DND-41 (cell line): ENCODE measurements around the gene CDK9.

Source experiments
- EZH2 ChIP-seq: IDR thresholded peaks from 3 replicates; pipeline ENCODE4 v1.6.1; 2012; ENCODE audit warnings: borderline replicate concordance, low read depth, mild to moderate bottlenecking, moderate library complexity, low read length, inconsistent platforms; ENCODE audit not compliant: severe bottlenecking
- TF ChIP-seq, protein P1 (sequence below): IDR thresholded peaks from 2 replicates; pipeline ENCODE4 v1.5.1; 2012; ENCODE audit warnings: borderline replicate concordance, low read length, moderate library complexity, mild to moderate bottlenecking; ENCODE audit not compliant: poor library complexity, severe bottlenecking; ENCODE audit errors: extremely low read depth

DNA sequence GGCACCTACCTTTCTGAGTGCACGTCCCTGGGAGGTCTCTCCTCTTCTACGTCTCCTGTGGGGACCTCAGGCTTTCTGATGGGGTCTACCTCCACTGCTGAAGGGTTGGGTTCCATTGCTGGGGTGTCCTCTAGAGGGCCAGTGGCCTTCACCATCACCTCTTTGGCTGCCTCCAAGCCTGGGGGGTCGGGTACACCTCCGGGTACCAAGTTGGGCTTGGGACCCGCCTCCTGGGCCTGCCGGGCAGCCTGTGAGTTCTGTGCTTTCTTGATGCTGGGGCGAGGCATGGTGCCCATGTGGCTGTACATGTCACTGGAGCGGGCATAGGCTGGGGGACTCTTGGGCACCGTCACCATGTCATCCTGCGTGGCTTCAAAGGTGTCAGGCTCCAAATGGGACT lies 11.9 kb upstream of the CDK9 start:
- TF ChIP-seq, protein P1, sequence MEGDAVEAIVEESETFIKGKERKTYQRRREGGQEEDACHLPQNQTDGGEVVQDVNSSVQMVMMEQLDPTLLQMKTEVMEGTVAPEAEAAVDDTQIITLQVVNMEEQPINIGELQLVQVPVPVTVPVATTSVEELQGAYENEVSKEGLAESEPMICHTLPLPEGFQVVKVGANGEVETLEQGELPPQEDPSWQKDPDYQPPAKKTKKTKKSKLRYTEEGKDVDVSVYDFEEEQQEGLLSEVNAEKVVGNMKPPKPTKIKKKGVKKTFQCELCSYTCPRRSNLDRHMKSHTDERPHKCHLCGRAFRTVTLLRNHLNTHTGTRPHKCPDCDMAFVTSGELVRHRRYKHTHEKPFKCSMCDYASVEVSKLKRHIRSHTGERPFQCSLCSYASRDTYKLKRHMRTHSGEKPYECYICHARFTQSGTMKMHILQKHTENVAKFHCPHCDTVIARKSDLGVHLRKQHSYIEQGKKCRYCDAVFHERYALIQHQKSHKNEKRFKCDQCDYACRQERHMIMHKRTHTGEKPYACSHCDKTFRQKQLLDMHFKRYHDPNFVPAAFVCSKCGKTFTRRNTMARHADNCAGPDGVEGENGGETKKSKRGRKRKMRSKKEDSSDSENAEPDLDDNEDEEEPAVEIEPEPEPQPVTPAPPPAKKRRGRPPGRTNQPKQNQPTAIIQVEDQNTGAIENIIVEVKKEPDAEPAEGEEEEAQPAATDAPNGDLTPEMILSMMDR = no peak
- TF ChIP-seq EZH2 = no peak
